OCI-LY3 (cell line): ENCODE data around the gene FBXW8.

Source experiments
- H2AFZ ChIP-seq: fragments of 200-600, 300-600 bp; shearing (Covaris generic); 2 replicates; pipeline ENCODE4 v1.6.0; 2014; ENCODE audit warnings: antibody characterized with exemption, low read depth, low read length
- H3K27ac ChIP-seq: fragments of 200-600, 300-600 bp; sonication (generic); 2 replicates; pipeline ENCODE4 v1.5.1; 2014; ENCODE audit warnings: mild to moderate bottlenecking, low read length, moderate library complexity, mixed read lengths
- H3K27me3 ChIP-seq: fragments of 200-600, 300-600 bp; sonication (generic); 2 replicates; pipeline ENCODE4 v1.6.1; 2014; ENCODE audit warnings: low read depth, low read length, mixed read lengths
- H3K36me3 ChIP-seq: fragments of 200-600, 300-600 bp; sonication (generic); replicated peaks from 2 replicates; pipeline ENCODE3; 2014; ENCODE audit warnings: low read depth, low read length, mixed read lengths
- H3K4me1 ChIP-seq: fragments of 300-600, 200-600 bp; sonication (generic); 2 replicates; pipeline ENCODE4 v1.6.1; 2014; ENCODE audit warnings: low read length, mixed read lengths
- H3K4me2 ChIP-seq: fragments of 200-600, 300-600 bp; sonication (generic); 2 replicates; pipeline ENCODE4 v1.6.1; 2014; ENCODE audit warnings: low read length, mixed read lengths
- H3K4me3 ChIP-seq: fragments of 300-600, 200-600 bp; sonication (generic); 2 replicates; pipeline ENCODE4 v1.5.1; 2014; ENCODE audit warnings: antibody characterized with exemption, mild to moderate bottlenecking, low read length, moderate library complexity
- H3K79me2 ChIP-seq: fragments of 300-600, 200-600 bp; shearing (Covaris generic); 2 replicates; pipeline ENCODE4 v1.6.1; 2014; ENCODE audit warnings: mild to moderate bottlenecking, low read length, mixed read lengths
- H3K9ac ChIP-seq: fragments of 300-600, 200-600 bp; shearing (Covaris generic); 2 replicates; pipeline ENCODE4 v1.6.0; 2014; ENCODE audit warnings: mild to moderate bottlenecking, low read length, moderate library complexity
- H3K9me3 ChIP-seq: fragments of 200-600, 300-600 bp; shearing (Covaris generic); 2 replicates; pipeline ENCODE4 v1.6.1; 2014; ENCODE audit warnings: low read length, mixed read lengths; ENCODE audit not compliant: insufficient read depth
- H4K20me1 ChIP-seq: fragments of 200-600, 300-600 bp; sonication (generic); 2 replicates; pipeline ENCODE4 v1.6.1; 2016; ENCODE audit warnings: low read length, mixed read lengths; ENCODE audit not compliant: insufficient read depth
- EZH2phosphoT487 ChIP-seq: fragments of 200-600 bp; shearing (Covaris generic); IDR thresholded peaks from 2 replicates; pipeline ENCODE4 v1.6.1; 2018; ENCODE audit warnings: antibody characterized with exemption, mixed run types, low read depth
- TF ChIP-seq, protein P1 (sequence below): fragments of 200-600, 300-600 bp; sonication (generic); IDR thresholded peaks from 2 replicates; pipeline ENCODE4 v1.5.1; 2014; ENCODE audit warnings: antibody characterized with exemption, low read length, low read depth

The FBXW8 gene

DNA sequence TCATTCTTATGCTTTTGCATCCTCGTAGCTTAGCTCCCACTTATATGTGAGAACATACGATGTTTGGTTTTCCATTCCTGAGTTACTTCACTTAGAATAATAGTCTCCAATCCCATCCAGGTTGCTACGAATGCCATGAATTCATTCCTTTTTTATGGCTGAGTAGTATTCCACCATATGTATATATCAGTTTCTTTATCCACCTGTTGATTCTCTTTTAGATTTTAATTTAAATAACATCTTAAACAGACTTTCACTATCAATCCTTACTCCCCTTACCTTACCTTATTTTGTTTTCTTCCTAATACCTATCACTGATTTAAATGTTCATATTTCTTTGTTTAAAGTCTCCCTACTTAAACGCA is 488 bp upstream of the FBXW8 start:
- Histone ChIP-seq H3K27me3 (no peaks in the 10 kb centered on the region), H3K9ac (peak overlapping the region; percentile 83), H3K9me3 (no peaks in the 10 kb centered on the region), H3K4me3 (peak overlapping the region; percentile 99), H3K27ac (no peak overlapping the region), H3K36me3 (peaks cover 11% of the 10 kb centered on the region), H3K79me2 (peaks cover 39% of the 10 kb centered on the region), H2AFZ (peak overlapping the region; percentile 96), H3K4me2 (peak overlapping the region; percentile 98), H3K4me1 (peaks cover 10% of the 10 kb centered on the region), H4K20me1 (0 out of 2 replicates have a peak, but pooled peaks cover 7% of the 10 kb centered on the region)
- no peak for TF ChIP-seq EZH2phosphoT487
- TF ChIP-seq, protein P1, sequence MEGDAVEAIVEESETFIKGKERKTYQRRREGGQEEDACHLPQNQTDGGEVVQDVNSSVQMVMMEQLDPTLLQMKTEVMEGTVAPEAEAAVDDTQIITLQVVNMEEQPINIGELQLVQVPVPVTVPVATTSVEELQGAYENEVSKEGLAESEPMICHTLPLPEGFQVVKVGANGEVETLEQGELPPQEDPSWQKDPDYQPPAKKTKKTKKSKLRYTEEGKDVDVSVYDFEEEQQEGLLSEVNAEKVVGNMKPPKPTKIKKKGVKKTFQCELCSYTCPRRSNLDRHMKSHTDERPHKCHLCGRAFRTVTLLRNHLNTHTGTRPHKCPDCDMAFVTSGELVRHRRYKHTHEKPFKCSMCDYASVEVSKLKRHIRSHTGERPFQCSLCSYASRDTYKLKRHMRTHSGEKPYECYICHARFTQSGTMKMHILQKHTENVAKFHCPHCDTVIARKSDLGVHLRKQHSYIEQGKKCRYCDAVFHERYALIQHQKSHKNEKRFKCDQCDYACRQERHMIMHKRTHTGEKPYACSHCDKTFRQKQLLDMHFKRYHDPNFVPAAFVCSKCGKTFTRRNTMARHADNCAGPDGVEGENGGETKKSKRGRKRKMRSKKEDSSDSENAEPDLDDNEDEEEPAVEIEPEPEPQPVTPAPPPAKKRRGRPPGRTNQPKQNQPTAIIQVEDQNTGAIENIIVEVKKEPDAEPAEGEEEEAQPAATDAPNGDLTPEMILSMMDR: no peak

DNA sequence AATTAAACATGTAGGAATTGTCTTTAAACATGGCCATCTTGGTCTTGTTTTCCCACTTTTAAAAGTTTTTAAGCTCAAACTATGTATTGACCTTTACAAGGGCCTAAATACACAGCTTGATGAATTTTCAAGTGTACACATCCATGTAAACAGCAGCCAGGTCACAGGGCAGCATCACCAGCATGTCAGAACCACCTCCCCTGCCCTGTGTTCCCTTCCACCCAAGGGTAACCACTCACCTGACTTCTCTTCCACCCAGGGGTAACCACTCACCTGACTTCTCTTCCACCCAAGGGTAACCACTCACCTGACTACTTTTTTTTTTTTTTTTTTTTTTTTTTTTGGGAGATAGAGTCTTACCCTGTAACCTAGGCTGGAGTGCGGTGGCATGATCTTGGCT is 4.6 kb downstream of the FBXW8 start:
- no peak overlapping the region for H3K27ac ChIP-seq
- peaks cover 64% of the 10 kb centered on the region for H3K79me2 ChIP-seq
- TF ChIP-seq EZH2phosphoT487: no peak
- TF ChIP-seq, protein P1: no peak
- no peak overlapping the region for H3K4me3 ChIP-seq
- no peaks in the 10 kb centered on the region for H3K27me3 ChIP-seq
- no peak overlapping the region for H2AFZ ChIP-seq
- peaks cover 18% of the 10 kb centered on the region for H3K4me1 ChIP-seq
- H3K9me3 ChIP-seq: no peaks in the 10 kb centered on the region
- no peak overlapping the region for H3K4me2 ChIP-seq
- H4K20me1 ChIP-seq: peaks cover 28% of the 10 kb centered on the region
- H3K36me3 ChIP-seq: peaks cover 11% of the 10 kb centered on the region
- no peak overlapping the region for H3K9ac ChIP-seq

DNA sequence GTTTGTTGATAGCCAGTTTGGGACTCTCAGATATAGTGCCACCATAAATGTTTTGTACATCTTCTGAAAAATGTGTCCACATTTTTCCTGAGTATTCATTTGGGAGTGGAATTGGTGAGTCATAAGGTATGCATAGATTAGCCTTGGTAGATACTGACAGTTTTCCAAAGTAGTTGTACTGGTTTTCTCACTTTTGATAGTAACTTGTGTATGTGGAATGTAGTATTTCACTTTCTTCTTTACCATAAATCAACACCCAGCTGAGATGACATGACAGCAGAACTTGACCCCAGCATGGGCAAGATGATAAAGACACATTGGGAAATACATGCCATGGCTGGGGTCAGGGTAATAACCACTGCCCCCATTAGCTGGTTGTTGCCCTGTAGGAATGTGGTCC is 5.4 kb downstream of the FBXW8 start:
- peaks cover 28% of the 10 kb centered on the region for H4K20me1 ChIP-seq
- peaks cover 16% of the 10 kb centered on the region for H3K36me3 ChIP-seq
- TF ChIP-seq EZH2phosphoT487: no peak
- TF ChIP-seq, protein P1: no peak
- no peaks in the 10 kb centered on the region for H3K27me3 ChIP-seq
- H3K27ac ChIP-seq: no peak overlapping the region
- no peak overlapping the region for H3K4me2 ChIP-seq
- H3K9me3 ChIP-seq: no peaks in the 10 kb centered on the region
- no peak overlapping the region for H3K9ac ChIP-seq
- H3K4me3 ChIP-seq: no peak overlapping the region
- H3K4me1 ChIP-seq: peaks cover 22% of the 10 kb centered on the region
- peaks cover 64% of the 10 kb centered on the region for H3K79me2 ChIP-seq
- H2AFZ ChIP-seq: no peak overlapping the region

DNA sequence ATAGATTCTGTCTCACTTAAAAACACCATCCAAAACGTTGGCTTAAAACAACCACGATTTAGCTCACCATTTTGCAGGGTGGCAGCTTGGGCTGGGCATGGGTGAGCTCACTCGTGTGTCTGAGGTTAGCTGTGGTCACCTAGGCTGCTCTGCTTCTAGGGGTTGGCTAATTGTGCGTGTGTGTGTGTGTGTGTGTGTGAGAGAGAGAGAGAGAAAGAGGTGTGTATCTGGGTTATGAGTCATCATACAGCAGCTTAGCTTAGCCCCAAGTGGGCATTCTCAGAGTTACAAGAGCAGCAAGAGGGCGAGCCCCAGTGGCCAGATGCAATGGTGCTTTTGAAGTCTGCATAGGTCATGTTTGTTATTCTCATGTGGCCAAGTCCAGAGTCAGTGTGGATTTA is 6.0 kb downstream of the FBXW8 start:
- no peaks in the 10 kb centered on the region for H3K27me3 ChIP-seq
- no peak overlapping the region for H2AFZ ChIP-seq
- peaks cover 28% of the 10 kb centered on the region for H4K20me1 ChIP-seq
- H3K36me3 ChIP-seq: peaks cover 17% of the 10 kb centered on the region
- peaks cover 59% of the 10 kb centered on the region for H3K79me2 ChIP-seq
- no peak for TF ChIP-seq EZH2phosphoT487
- TF ChIP-seq, protein P1: no peak
- H3K4me2 ChIP-seq: no peak overlapping the region
- no peak overlapping the region for H3K9ac ChIP-seq
- H3K27ac ChIP-seq: no peak overlapping the region
- peaks cover 25% of the 10 kb centered on the region for H3K4me1 ChIP-seq
- H3K9me3 ChIP-seq: no peaks in the 10 kb centered on the region
- no peak overlapping the region for H3K4me3 ChIP-seq
